Neutrophil (primary cell): Measurements from ENCODE around the gene TUBGCP5.

Experiments
- H3K27ac ChIP-seq: fragments of 200-600 bp; sonication (generic); 2 replicates; pipeline ENCODE4 v1.5.1; 2016; ENCODE audit warnings: mild to moderate bottlenecking, moderate library complexity
- H3K27me3 ChIP-seq: fragments of 200-600 bp; sonication (generic); 2 replicates; pipeline ENCODE4 v1.6.0; 2016; ENCODE audit warnings: mild to moderate bottlenecking
- H3K36me3 ChIP-seq: fragments of 200-600 bp; sonication (generic); 2 replicates; pipeline ENCODE4 v1.5.1; 2017
- H3K4me1 ChIP-seq, 2 experiments: fragments of 200-600 bp in 1 of 2; sonication (generic) in 1 of 2; 1 replicate in 1 of 2; 2 replicates in 1 of 2; pipeline versions ENCODE4 v1.5.1 to v1.6.1; 2013 to 2016; ENCODE audit warnings: low read depth in 1 of 2, low read length in 1 of 2, mild to moderate bottlenecking in 1 of 2, moderate library complexity in 1 of 2; ENCODE audit not compliant: control insufficient read depth in 1 of 2, insufficient read depth in 1 of 2
- H3K4me3 ChIP-seq, 2 experiments: fragments of 200-600 bp in 1 of 2; sonication (generic) in 1 of 2; 1 replicate in 1 of 2; 2 replicates in 1 of 2; pipeline ENCODE4 v1.5.1; 2013 to 2016; ENCODE audit warnings: low read depth in 1 of 2, low read length in 1 of 2, mild to moderate bottlenecking in 1 of 2, moderate library complexity in 1 of 2
- H3K9me3 ChIP-seq: fragments of 200-600 bp; sonication (generic); 2 replicates; pipeline ENCODE4 v1.5.1; 2016
- CTCF ChIP-seq: fragments of 200-600 bp; sonication (generic); IDR thresholded peaks from 2 replicates; pipeline ENCODE4 v1.5.1; 2016; ENCODE audit warnings: antibody characterized with exemption

The TUBGCP5 gene

GRCh38 chr15:23074684-23075083, 35.3 kb upstream of the TUBGCP5 start:
- H3K27me3 ChIP-seq, result peaks cover 14% of the 10 kb centered on the region
- no peak for TF ChIP-seq CTCF
- H3K36me3 ChIP-seq, result no peaks in the 10 kb centered on the region
- no peak overlapping the region for H3K4me3 ChIP-seq
- no peak overlapping the region for H3K27ac ChIP-seq
- H3K9me3 ChIP-seq, result no peaks in the 10 kb centered on the region
- no peaks in the 10 kb centered on the region for H3K4me1 ChIP-seq

- peaks cover 14% of the 10 kb centered on the region for H3K27me3 ChIP-seq
- H3K36me3 ChIP-seq, result no peaks in the 10 kb centered on the region
- no peak for TF ChIP-seq CTCF
- no peak overlapping the region for H3K4me3 ChIP-seq
- no peaks in the 10 kb centered on the region for H3K9me3 ChIP-seq
- no peak overlapping the region for H3K27ac ChIP-seq
- H3K4me1 ChIP-seq, result no peaks in the 10 kb centered on the region
These were observed 34.7 kb upstream of the TUBGCP5 start for GRCh38 chr15:23073890-23074646.

- Histone ChIP-seq H3K4me1 (no peaks in the 10 kb centered on the region), H3K36me3 (no peaks in the 10 kb centered on the region), H3K4me3 (no peak overlapping the region), H3K27ac (no peak overlapping the region), H3K27me3 (peaks cover 14% of the 10 kb centered on the region), H3K9me3 (no peaks in the 10 kb centered on the region)
- TF ChIP-seq CTCF, result no peak
These were observed 33.3 kb upstream of the TUBGCP5 start for GRCh38 chr15:23072633-23073032.

GRCh38 chr15:23069496-23070166, 30.3 kb upstream of the TUBGCP5 start:
- Histone ChIP-seq H3K36me3 (no peaks in the 10 kb centered on the region), H3K4me1 (no peaks in the 10 kb centered on the region), H3K27ac (no peak overlapping the region), H3K4me3 (no peak overlapping the region), H3K27me3 (peaks cover 14% of the 10 kb centered on the region), H3K9me3 (no peaks in the 10 kb centered on the region)
- no peak for TF ChIP-seq CTCF

GRCh38 chr15:23067416-23067815, 28.0 kb upstream of the TUBGCP5 start:
- H3K27ac ChIP-seq, result no peak overlapping the region
- H3K4me1 ChIP-seq, result no peaks in the 10 kb centered on the region
- no peak overlapping the region for H3K4me3 ChIP-seq
- no peaks in the 10 kb centered on the region for H3K9me3 ChIP-seq
- H3K27me3 ChIP-seq, result peaks cover 4% of the 10 kb centered on the region
- no peak for TF ChIP-seq CTCF
- no peaks in the 10 kb centered on the region for H3K36me3 ChIP-seq
